ENCODE data around the gene MPG. TPM values are rescaled to one million over a fixed set of nuclear protein-coding genes. Genes with fewer than 3 reads are reported as not detected.

The MPG gene
- polyA plus RNA-seq, 1 of the 3 experiments (the other 2 are of a cell fraction) = 98.3 TPM

DNA sequence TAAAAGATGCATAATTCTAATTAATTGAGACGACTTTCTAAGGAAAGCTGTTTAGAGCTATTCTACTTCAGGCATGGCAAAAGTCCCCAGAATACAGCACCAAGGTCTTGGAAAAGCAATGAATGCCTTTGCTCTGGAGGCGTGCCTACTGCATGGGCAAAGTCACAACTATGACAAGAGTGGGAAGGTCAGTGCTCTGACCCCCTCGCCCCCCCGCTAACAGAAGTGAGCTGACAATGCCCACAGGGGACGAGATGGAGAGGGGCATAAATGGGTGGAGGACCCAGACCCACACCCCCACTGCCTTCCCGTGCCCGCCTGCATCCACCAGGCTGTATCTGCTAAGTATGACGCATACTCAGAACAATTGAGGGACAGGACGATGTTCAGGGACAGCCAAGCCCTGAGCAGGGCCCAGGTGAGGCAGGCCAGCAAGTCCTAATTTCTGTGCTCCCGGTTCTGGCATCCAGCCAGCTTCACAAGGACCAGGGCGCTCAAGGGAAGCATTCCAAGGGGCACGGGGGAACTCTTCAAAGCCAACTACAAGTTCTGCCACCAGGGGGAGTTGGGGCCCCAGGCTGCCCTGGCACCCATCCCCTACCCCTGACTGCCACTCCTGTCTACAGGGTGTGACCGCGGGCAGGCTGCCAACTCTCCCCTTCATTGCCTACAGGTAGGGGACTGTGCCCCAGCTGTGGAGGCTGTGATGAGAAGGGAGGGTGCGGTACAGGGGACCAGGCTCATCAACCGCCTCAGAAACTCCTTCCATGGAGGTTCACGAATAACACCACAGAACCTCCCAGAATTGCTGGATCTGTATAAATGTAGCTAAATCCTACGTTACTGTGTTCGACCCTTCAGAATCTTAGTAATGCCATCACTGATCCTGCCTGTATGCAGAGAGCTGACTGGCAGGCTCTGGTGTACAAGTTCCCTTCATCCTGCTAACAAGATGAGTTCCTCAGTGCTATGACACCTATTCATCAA, 39.6 kb downstream of the MPG start:
- WGBS (ENCODE audit: low lambda C conversion rate) = 80% methylated on average over 12 of the region's 19 CpGs
- TF ChIP-seq, protein P1, sequence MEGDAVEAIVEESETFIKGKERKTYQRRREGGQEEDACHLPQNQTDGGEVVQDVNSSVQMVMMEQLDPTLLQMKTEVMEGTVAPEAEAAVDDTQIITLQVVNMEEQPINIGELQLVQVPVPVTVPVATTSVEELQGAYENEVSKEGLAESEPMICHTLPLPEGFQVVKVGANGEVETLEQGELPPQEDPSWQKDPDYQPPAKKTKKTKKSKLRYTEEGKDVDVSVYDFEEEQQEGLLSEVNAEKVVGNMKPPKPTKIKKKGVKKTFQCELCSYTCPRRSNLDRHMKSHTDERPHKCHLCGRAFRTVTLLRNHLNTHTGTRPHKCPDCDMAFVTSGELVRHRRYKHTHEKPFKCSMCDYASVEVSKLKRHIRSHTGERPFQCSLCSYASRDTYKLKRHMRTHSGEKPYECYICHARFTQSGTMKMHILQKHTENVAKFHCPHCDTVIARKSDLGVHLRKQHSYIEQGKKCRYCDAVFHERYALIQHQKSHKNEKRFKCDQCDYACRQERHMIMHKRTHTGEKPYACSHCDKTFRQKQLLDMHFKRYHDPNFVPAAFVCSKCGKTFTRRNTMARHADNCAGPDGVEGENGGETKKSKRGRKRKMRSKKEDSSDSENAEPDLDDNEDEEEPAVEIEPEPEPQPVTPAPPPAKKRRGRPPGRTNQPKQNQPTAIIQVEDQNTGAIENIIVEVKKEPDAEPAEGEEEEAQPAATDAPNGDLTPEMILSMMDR (IDR thresholded peaks at IDR 0.05) = peak; percentile 74
- TF ChIP-seq RAD21 (IDR thresholded peaks at IDR 0.05; ENCODE audit: low read length) (peak; percentile 62), RCOR1 (IDR thresholded peaks at IDR 0.05; ENCODE audit: low read length) (no peak), CHD2 (IDR thresholded peaks at IDR 0.05; ENCODE audit: low read length, partially characterized antibody) (no peak), SMC3 (IDR thresholded peaks at IDR 0.05; ENCODE audit: low read depth, low read length) (peak; percentile 72), JUND (IDR thresholded peaks at IDR 0.05) (no peak), RXRA (IDR thresholded peaks at IDR 0.05; ENCODE audit: borderline replicate concordance, low read depth) (no peak), NFIC (IDR thresholded peaks at IDR 0.05; ENCODE audit: borderline replicate concordance) (peak; percentile 32; the same call in 1 of the 2 replicates), TAF1 (IDR thresholded peaks at IDR 0.05; ENCODE audit: borderline replicate concordance, low read depth, low read length) (no peak), ELF1 (IDR thresholded peaks at IDR 0.05) (no peak), RFX5 (IDR thresholded peaks at IDR 0.05; ENCODE audit: low read length) (no peak), GATA2 (CRISPR knock-in tag; IDR thresholded peaks at IDR 0.05) (no peak)
- TF ChIP-seq, protein P2, sequence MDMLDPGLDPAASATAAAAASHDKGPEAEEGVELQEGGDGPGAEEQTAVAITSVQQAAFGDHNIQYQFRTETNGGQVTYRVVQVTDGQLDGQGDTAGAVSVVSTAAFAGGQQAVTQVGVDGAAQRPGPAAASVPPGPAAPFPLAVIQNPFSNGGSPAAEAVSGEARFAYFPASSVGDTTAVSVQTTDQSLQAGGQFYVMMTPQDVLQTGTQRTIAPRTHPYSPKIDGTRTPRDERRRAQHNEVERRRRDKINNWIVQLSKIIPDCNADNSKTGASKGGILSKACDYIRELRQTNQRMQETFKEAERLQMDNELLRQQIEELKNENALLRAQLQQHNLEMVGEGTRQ (IDR thresholded peaks at IDR 0.05; ENCODE audit: borderline replicate concordance, low read depth, low read length) = no peak
- TF ChIP-seq, protein P3, sequence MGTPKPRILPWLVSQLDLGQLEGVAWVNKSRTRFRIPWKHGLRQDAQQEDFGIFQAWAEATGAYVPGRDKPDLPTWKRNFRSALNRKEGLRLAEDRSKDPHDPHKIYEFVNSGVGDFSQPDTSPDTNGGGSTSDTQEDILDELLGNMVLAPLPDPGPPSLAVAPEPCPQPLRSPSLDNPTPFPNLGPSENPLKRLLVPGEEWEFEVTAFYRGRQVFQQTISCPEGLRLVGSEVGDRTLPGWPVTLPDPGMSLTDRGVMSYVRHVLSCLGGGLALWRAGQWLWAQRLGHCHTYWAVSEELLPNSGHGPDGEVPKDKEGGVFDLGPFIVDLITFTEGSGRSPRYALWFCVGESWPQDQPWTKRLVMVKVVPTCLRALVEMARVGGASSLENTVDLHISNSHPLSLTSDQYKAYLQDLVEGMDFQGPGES (IDR thresholded peaks at IDR 0.05; ENCODE audit: low read depth, low read length) = no peak
- TF ChIP-seq, protein P4, sequence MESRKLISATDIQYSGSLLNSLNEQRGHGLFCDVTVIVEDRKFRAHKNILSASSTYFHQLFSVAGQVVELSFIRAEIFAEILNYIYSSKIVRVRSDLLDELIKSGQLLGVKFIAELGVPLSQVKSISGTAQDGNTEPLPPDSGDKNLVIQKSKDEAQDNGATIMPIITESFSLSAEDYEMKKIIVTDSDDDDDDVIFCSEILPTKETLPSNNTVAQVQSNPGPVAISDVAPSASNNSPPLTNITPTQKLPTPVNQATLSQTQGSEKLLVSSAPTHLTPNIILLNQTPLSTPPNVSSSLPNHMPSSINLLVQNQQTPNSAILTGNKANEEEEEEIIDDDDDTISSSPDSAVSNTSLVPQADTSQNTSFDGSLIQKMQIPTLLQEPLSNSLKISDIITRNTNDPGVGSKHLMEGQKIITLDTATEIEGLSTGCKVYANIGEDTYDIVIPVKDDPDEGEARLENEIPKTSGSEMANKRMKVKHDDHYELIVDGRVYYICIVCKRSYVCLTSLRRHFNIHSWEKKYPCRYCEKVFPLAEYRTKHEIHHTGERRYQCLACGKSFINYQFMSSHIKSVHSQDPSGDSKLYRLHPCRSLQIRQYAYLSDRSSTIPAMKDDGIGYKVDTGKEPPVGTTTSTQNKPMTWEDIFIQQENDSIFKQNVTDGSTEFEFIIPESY (IDR thresholded peaks at IDR 0.05; ENCODE audit: borderline replicate concordance, low read depth) = no peak
- Histone ChIP-seq H3K4me1 (ENCODE audit: control insufficient read depth in 1 of 2, insufficient read depth in 2 of 2, low read depth in 1 of 2, low read length in 1 of 2) (peaks cover 6 to 14% of the 10 kb centered on the region in 2 experiments; a peak in 3 of 4 replicates), H3K9ac (no peak overlapping the region), H2AFZ (ENCODE audit: low read depth) (no peak overlapping the region), H3K27ac (ENCODE audit: low read depth in 2 of 2, low read length in 1 of 2) (no peak overlapping the region), H3F3A (replicated peaks; ENCODE audit: insufficient read depth) (no peaks in the 10 kb centered on the region), H3K9me2 (no peaks in the 10 kb centered on the region), H4K20me1 (ENCODE audit: insufficient read depth) (peaks cover 11% of the 10 kb centered on the region), H3K9me3 (no peaks in the 10 kb centered on the region), H3K4me3 (ENCODE audit: low read depth in 2 of 2, low read length in 1 of 2) (no peak overlapping the region), H3K27me3 (ENCODE audit: insufficient read depth) (no peaks in the 10 kb centered on the region), H3K79me2 (ENCODE audit: insufficient read depth) (no peaks in the 10 kb centered on the region), H3K4me2 (no peak overlapping the region), H3K36me3 (replicated peaks in 1 of 2; ENCODE audit: control insufficient read depth in 1 of 2, insufficient read depth in 2 of 2, low read length in 1 of 2) (peaks cover 3 to 5% of the 10 kb centered on the region in 2 experiments)
- DNase-seq = peak; percentile 87
- CTCF ChIA-PET = interaction anchor here (0.6 to 6.0 kb wide), 29 partner anchors 9 to 269 kb away, joined by 3 to 88 read pairs (median 4); partner anchors contain the start of genes HBM, MPG and NPRL3
- POLR2A ChIA-PET = no interaction called here
